ENCODE measurements around the gene TIGD6.
"Not testable (repeated sequence)": the region's sequence is repeated elsewhere in the genome, so short reads cannot be mapped to it uniquely, and the experiment has no call there.

The TIGD6 gene

GRCh38 chr5:150000256-150000989 lies at the start of gene TIGD6, which contains the start of gene HMGXB3:
TSS of gene TIGD6 (minus strand) at chr5:150000654. CDS start at chr5:149996348, 4,306 bp downstream.
TSS of gene HMGXB3 (plus strand) at chr5:150000739. CDS start at chr5:150004853, 4,114 bp downstream.
- peak; percentile 95 for DNase-seq (ENCODE audit: low spot score)

DNA sequence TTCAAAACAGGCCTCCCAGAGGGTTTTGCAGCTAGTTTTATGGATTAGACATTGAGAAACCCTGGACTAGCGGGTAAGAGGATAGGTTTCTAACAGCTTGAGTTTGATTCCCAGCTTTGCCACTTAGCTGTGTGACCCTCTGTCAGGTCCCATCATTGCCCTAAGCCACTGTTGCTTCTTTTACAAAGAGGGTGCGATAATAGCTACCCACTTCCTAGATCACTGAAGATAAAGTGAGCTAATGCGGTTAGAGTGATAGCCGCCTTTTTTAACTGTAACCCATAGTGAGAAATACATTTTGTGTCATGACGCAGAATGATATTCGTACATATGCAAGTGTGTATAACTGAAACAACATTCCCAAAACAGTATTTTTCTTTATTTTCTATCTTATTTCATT lies 45.6 kb upstream of the TIGD6 start:
- no peak for DNase-seq (ENCODE audit: low spot score)

GRCh38 chr5:150045549-150045948 lies 45.1 kb upstream of the TIGD6 start:
- DNase-seq (ENCODE audit: low spot score): no peak

DNA sequence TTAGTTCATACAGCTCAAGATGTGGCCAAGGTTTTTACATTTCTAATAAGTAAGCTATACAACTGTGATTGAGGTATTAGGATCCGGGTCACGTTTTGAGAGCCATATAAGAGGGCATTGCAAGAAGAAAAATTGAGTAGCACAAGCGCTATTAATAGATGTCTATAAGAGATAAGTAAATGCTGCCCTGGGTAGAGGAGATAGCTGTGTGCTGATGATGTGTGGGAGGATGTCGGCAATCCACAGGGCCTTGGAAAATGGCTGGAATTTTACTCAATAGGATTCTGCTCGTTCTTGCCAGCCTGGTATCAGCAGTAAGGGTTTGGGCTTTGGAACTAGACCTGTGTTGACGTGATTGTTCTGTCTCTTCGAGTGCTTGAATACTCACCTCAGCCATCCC lies 44.3 kb upstream of the TIGD6 start:
- no peak for DNase-seq (ENCODE audit: low spot score)

DNA sequence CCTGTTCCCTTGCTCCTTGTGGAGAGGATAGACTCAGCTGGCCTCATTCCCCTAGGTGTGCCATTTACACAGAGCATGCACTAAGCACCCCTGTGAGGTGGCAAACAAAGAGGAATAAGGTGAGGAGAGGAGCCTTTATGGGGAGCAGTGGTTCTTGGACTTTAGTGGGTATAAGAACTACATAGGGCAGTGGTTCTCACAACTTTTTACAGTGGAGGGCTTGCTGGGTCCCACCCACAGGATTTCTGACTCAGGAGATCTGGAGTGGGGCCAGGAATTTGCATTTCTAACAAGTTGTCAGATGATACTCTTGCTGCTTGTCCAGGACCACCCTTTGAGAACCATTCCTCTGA lies 43.9 kb upstream of the TIGD6 start:
- no peak for DNase-seq (ENCODE audit: low spot score)

DNA sequence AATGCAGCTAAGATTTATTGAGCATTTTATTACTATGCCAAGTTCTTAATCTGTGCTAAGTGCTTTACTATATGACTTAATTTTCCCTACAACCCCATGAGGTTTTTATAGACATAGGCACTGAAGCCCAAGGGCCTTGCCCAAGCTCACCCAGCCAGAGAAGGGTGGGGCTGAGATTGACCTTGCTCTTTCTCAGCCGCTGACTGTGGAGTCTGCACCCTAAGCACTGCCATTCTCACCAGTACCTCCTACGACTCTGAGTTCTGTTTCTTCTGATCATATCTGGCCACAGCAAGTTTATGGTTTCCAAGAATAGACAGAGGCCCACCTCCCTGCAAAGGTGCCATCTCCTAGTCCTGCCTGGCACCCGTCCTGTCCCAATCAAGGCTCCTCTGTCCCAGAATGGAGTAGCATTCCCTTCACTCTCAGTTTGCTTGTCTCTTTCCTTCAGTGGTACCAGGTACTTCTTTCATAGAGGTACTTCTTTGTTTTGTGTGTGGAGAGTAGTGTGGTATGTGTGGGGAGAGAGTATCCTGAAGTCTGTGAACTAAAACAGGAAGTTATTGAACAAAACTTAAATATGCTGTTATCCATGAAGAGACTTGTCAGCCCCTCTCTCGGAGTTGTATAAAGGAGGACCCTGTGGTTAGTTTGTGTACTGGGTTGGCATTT lies 43.3 kb upstream of the TIGD6 start:
- DNase-seq (ENCODE audit: low spot score): no peak

- no peak for DNase-seq (ENCODE audit: low spot score)
These were observed 42.0 kb upstream of the TIGD6 start for GRCh38 chr5:150042459-150042858.

- no peak for DNase-seq (ENCODE audit: low spot score)
These were observed 38.1 kb upstream of the TIGD6 start for GRCh38 chr5:150038547-150038946.

DNA sequence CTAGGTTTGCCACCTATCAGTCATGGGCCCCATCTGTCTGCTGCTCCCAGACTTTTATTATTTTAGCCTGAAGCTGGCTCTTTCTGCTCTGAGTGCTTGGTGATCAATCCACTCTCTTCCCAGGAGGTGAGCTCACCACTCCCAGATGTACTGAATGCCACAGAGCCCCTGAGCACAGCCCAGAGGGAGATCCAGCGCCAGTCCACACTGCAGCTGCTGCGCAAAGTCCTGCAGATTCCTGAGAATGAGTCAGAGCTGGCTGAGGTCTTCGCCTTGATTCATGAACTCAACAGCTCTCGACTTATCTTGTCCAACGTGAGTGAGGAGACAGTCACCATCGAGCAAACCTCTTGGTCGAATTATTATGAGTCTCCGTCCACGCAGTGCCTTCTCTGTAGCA lies 36.1 kb upstream of the TIGD6 start:
- DNase-seq (ENCODE audit: low spot score): no peak

- no peak for DNase-seq (ENCODE audit: low spot score)
These were observed 34.9 kb upstream of the TIGD6 start for GRCh38 chr5:150035139-150035895.

- DNase-seq (ENCODE audit: low spot score): no peak
These were observed 34.2 kb upstream of the TIGD6 start for GRCh38 chr5:150034662-150035061.

DNA sequence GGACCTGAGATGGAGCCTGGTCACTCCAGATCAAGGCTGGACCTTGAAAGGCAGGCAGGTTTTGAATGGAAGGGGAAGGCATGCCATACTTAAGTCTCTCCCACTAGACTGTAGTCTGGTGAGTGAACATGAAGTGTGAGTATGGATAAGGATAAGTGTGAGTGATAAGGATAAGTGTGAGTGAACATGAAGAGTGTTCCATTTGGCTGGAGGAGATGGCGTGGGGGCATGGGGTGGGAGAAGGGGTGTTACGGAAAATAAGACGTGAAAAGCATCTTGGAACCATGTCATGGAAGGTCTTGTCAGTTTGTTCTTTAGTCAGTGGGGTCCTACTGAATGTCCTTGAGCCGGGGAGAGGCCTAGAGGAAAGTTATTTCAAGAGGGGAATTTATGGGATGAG lies 32.9 kb upstream of the TIGD6 start:
- no peak for DNase-seq (ENCODE audit: low spot score)

GRCh38 chr5:150028047-150028446 lies 27.6 kb upstream of the TIGD6 start:
- DNase-seq (ENCODE audit: low spot score): not testable (repeated sequence)

- no peak for DNase-seq (ENCODE audit: low spot score)
These were observed 26.3 kb upstream of the TIGD6 start for GRCh38 chr5:150026682-150027172.

- no peak for DNase-seq (ENCODE audit: low spot score)
These were observed 24.0 kb upstream of the TIGD6 start for GRCh38 chr5:150024346-150024984.

DNA sequence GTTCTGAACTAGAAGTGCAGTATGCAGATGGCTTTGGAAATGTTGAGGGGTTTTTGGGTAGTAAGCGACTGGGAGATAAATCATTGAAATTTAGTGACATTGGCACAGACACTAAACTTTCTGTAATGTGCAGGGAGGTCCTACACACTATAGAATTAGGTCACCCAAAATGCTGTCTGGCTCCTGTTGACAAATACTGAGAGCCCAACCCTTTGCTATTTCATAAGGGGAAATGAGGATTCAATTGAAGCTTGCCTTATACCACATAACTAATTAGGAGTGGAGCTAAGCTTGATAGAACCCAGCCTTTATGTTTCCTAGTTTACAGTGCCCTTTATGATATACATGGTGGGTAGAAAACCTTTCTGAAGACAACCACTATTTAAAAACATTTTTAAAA lies 22.7 kb upstream of the TIGD6 start:
- no peak for DNase-seq (ENCODE audit: low spot score)

DNA sequence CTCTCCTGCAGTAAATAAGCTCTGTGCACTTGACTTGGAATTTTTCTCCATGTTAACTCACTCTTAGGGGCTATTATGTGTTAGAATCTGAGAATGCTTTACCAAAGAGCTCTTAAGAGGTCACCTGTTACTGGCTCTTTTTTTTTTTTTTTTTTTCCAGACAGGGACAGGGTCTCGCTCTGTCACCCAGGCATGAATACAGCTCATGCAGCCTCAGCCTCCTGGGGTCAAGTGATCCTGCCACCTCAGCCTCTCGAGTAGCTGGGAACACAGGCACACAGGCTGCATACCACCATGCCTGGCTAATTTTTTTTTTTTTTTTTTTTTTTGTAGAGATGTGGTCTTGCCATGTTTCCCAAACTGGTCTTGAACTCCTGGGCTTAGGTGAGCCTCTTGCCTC lies 22.2 kb upstream of the TIGD6 start:
- no peak for DNase-seq (ENCODE audit: low spot score)

- DNase-seq (ENCODE audit: low spot score): no peak
These were observed 21.7 kb upstream of the TIGD6 start for GRCh38 chr5:150022158-150022531.

- no peak for DNase-seq (ENCODE audit: low spot score)
These were observed 21.2 kb upstream of the TIGD6 start for GRCh38 chr5:150021491-150022157.

DNA sequence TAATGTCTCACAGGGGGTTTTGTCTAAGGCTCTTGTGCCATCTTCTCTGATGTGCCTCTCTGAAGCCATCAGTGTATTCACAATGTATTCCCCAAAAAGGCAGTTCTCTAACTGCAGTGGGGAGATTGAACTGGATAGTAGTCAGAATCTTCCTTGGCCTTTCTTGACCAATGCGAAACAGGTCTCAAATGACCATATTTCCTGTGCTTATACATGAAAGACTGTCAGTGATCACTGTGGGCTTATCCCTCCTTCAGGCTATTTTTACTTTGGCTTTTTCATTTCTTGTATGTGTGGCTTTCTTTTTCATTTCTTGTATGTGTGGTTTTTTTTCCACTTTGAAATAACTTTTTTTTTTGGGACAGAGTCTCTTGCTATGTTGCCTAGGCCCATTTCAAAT lies 19.8 kb upstream of the TIGD6 start:
- DNase-seq (ENCODE audit: low spot score): no peak

DNA sequence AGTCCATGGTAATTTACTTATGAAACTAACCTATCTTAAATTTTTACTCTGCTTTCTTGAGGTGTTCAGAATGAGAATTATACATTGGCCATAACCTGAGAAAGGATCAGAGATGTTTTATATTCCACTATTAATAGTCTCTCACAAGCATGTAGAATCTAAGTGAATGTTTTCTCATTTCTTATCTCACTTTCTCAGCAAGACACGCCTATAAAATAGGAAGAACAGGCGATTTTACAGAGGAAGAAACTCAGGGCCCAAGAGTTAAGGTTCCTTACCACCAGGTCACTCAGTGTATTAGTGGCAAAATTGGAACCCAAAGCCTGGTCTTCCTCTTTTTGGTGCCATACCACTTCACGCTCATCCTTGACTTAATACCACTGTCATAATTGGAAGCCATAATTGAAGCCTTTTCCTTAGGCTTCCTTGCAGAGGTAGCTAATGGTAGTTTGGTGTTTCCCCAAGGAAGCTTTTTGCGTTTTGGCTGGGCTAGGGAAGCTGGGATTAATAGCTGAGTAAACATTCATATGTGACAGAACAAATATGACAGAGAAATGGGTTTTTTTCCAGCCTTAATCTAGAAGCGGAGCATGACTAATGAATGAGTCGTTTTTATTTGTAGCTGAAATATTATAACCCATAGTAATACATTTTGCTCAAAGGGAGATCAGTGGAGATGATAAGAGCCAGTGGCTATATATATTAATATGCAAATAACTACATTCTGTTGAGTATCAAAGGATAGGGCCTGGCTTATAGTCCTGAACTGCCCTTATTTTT lies 17.0 kb upstream of the TIGD6 start:
- DNase-seq (ENCODE audit: low spot score): no peak
